Esophagus squamous epithelium (tissue), 4 donors: Measurements from ENCODE around the gene NELL1.

Experiments used
- CTCF ChIP-seq, 6 experiments: fragments of 450-650 bp in 4 of 6; fragments of 200-600 bp in 2 of 6; sonication (generic) in 2 of 6; IDR thresholded peaks; one replicate each; pipeline ENCODE4 v1.5.1; 2016 to 2019; ENCODE audit warnings: antibody characterized with exemption in 6 of 6, mild to moderate bottlenecking in 4 of 6, moderate library complexity in 4 of 6
- POLR2A ChIP-seq, 4 donors: fragments of 450-650 bp; IDR thresholded peaks; one replicate each; pipeline ENCODE4 v1.6.1; 2017; ENCODE audit warnings: antibody characterized with exemption in 4 of 4, mild to moderate bottlenecking in 4 of 4, moderate library complexity in 3 of 4

- TF ChIP-seq POLR2A (IDR thresholded peaks at IDR 0.05) (no peak), CTCF (IDR thresholded peaks at IDR 0.05) (no peak)
Observed at GRCh38 chr11:20759541-20759940, 90.2 kb downstream of the NELL1 start.
